IPS-15b (cell line): ENCODE measurements around the gene SCAMP5.

Experiments
- H3K27me3 ChIP-seq: one replicate; pipeline ENCODE4 v1.6.1; 2013; ENCODE audit warnings: low read length; ENCODE audit not compliant: control insufficient read depth, insufficient read depth
- H3K36me3 ChIP-seq: one replicate; pipeline ENCODE4 v1.6.1; 2013; ENCODE audit warnings: low read length; ENCODE audit not compliant: control insufficient read depth, insufficient read depth
- H3K4me1 ChIP-seq: one replicate; pipeline ENCODE4 v1.6.1; 2013; ENCODE audit warnings: mild to moderate bottlenecking, low read length; ENCODE audit not compliant: control insufficient read depth, insufficient read depth
- H3K4me3 ChIP-seq: one replicate; pipeline ENCODE4 v1.5.1; 2013; ENCODE audit warnings: low read depth, low read length
- H3K9ac ChIP-seq: one replicate; pipeline ENCODE4 v1.6.1; 2013; ENCODE audit warnings: low read depth, mild to moderate bottlenecking, low read length
- H3K9me3 ChIP-seq: one replicate; pipeline ENCODE4 v1.6.1; 2013; ENCODE audit warnings: mild to moderate bottlenecking, low read length; ENCODE audit not compliant: control insufficient read depth, insufficient read depth

SCAMP5 gene

DNA sequence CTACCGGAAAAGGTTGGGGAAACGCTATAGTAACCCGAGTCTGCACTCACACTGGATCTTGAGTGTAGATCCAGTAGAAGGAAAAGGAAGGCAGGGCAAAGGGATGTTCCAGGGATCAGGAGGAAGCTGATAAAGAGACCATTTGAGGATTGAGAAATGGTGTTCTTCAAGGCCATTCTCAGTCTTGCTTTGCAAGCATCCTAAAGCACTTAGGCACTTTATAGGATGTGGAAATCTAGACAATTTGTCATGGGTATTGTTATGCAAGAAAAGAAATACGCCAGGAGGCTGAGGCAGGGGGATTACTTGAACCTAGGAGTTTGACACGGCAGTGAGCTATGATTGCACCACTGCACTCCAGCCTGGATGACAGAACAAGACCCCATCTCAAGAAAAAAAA, 13.2 kb upstream of the SCAMP5 start:
- Histone ChIP-seq H3K4me3 (no peak overlapping the region), H3K27me3 (no peaks in the 10 kb centered on the region), H3K9ac (no peak overlapping the region), H3K4me1 (peaks cover 5% of the 10 kb centered on the region), H3K9me3 (no peaks in the 10 kb centered on the region), H3K36me3 (no peaks in the 10 kb centered on the region)

DNA sequence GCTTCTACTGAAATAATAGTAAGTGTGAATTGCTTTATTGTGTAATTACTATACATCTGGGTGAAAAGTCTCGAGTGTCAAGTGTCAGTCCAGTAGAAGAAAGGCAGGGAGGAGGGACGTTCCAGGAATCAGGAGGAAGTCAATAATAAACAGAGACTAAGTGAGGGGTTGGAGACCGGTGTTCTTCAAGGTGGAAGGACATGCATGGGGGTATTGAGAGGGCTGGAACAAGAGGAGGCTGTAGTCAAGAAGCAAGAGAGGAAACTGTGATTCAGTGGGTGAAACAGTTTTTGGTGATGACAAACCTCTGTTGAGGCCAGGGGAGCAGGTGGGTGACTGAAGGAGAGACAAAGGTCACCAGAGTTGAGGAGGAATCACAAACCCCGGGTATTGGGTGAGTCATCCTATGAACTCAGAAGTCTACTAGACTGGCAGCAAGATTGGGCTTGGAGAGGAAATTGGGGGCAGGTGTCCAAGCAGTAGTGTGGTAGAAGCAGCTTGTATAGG, 11.6 kb upstream of the SCAMP5 start:
- Histone ChIP-seq H3K27me3 (no peaks in the 10 kb centered on the region), H3K4me3 (no peak overlapping the region), H3K9ac (no peak overlapping the region), H3K9me3 (no peaks in the 10 kb centered on the region), H3K36me3 (no peaks in the 10 kb centered on the region), H3K4me1 (peaks cover 3% of the 10 kb centered on the region)

DNA sequence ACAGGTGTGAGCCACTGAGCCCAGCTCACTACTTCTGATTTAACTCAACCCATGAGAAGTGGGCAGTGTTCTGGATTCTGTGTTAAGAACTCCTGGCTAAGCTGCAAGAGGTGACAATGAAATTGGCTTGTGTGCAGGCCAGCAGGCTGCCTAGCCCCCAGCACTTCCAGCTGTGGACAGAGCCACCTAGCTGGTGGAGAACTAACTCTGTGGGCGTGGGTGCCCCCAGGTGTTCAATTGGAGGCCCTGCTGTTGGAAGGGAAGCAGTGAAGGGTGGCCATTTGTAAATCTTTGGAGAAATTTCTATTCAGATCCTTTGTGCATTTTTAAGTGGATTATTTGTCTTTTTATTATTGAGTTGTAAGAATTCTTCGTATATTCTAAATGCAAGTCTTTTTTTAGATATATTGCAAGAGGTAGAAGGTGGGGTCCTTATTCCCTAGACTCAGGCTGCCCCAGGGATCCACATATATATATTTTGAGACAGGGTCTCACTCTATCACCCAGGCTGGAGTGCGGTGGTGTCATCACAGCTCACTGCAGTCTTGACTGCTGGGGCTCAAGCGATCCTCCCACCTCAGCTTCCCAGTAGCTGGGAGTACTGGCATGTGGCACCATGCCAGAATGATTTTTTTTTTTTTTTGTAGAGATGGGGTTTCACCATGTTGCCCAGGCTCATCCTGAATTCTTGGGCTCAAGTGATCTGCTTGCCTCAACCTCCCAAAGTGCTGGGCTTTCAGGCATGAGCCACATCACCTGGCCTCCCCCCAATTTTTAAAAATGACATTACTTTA, 7.2 kb upstream of the SCAMP5 start:
- Histone ChIP-seq H3K4me1 (no peaks in the 10 kb centered on the region), H3K9me3 (no peaks in the 10 kb centered on the region), H3K27me3 (peaks cover 2% of the 10 kb centered on the region), H3K4me3 (no peak overlapping the region), H3K36me3 (no peaks in the 10 kb centered on the region), H3K9ac (no peak overlapping the region)

DNA sequence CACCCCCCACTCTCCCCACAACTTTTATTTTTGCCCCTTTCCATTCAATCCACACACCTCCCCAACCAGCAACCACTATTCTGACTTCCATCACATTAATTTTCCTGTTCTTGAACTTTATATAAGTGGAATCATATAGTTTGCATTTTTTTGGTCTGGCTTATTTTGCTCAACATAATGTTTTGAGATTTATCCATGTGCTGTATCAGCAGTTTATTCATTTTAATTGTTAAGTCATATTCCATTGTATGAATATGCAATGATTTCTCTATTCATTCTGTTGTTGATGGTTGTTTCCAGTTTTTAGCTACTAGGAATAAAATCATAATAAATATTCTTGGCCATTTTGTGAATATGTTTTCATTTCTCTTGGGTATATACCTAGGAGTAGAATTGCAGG, 5.8 kb upstream of the SCAMP5 start:
- Histone ChIP-seq H3K27me3 (peaks cover 2% of the 10 kb centered on the region), H3K9ac (no peak overlapping the region), H3K9me3 (no peaks in the 10 kb centered on the region), H3K36me3 (no peaks in the 10 kb centered on the region), H3K4me1 (no peaks in the 10 kb centered on the region), H3K4me3 (no peak overlapping the region)

DNA sequence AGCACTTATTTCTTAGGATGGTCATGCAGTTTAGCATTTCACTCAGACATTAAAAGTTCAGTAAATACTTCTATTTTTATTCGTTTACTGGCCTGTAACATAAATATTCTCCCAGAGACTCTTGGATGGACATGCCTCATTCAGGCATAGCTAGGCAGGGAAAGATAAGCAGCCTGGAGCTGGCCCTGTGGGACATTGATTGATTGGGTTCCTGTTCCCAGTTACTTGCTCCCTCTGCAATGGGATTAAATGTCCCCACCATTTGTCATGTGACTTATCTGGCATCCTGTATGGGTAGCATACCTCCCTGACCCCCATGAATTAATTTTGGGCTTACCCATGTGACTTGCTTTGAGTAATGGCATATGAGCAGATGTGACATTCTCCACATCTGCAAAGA, 2.7 kb upstream of the SCAMP5 start:
- Histone ChIP-seq H3K4me1 (peaks cover 7% of the 10 kb centered on the region), H3K9me3 (no peaks in the 10 kb centered on the region), H3K4me3 (no peak overlapping the region), H3K9ac (no peak overlapping the region), H3K27me3 (peaks cover 9% of the 10 kb centered on the region), H3K36me3 (no peaks in the 10 kb centered on the region)

DNA sequence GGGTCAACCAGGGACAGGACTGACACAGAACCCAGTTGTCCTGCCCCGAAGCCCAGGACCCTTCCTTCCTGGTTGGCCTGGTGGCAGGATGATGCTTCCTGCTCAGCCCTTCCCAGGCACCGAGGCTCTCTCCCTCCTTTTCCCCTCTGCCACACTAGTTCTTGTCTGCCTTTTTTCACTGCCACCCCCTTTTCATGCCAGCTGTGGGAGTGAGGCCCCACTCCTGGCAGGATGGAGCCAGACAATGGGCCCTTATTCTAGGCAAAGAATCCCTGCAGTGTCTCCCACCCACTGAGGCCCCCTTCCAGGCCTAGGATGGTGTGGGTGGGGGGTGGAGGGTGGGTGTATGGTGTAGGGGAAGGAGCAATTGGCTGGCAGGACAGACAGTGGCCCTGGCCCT, 1.1 kb upstream of the SCAMP5 start:
- peaks cover 6% of the 10 kb centered on the region for H3K36me3 ChIP-seq
- peaks cover 9% of the 10 kb centered on the region for H3K27me3 ChIP-seq
- H3K4me3 ChIP-seq: no peak overlapping the region
- H3K4me1 ChIP-seq: peaks cover 7% of the 10 kb centered on the region
- H3K9me3 ChIP-seq: no peaks in the 10 kb centered on the region
- H3K9ac ChIP-seq: no peak overlapping the region

DNA sequence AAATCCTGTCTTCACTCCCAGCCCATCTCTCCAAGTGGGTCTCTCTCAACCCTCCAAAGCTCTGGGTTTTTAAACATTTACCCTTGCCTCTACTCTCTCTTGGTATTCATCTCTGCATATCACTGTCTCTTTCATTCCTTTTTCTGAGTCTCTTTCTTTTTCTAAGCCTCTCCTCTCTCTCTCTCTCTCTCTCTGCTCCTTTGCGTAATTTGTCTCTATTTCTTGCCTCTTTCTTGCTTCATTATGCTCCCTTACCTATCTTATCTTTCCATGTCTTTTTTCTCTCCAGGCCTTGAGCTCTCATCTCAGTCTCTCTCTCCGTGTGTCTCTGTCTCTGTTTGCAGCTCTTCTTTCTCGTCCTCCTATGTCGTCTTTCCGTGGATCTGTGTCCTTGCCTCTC, 678 bp upstream of the SCAMP5 start:
- H3K4me1 ChIP-seq: peaks cover 7% of the 10 kb centered on the region
- peaks cover 9% of the 10 kb centered on the region for H3K27me3 ChIP-seq
- peaks cover 6% of the 10 kb centered on the region for H3K36me3 ChIP-seq
- peak overlapping the region; percentile 48 for H3K4me3 ChIP-seq
- H3K9ac ChIP-seq: peak overlapping the region; percentile 49
- H3K9me3 ChIP-seq: no peaks in the 10 kb centered on the region

DNA sequence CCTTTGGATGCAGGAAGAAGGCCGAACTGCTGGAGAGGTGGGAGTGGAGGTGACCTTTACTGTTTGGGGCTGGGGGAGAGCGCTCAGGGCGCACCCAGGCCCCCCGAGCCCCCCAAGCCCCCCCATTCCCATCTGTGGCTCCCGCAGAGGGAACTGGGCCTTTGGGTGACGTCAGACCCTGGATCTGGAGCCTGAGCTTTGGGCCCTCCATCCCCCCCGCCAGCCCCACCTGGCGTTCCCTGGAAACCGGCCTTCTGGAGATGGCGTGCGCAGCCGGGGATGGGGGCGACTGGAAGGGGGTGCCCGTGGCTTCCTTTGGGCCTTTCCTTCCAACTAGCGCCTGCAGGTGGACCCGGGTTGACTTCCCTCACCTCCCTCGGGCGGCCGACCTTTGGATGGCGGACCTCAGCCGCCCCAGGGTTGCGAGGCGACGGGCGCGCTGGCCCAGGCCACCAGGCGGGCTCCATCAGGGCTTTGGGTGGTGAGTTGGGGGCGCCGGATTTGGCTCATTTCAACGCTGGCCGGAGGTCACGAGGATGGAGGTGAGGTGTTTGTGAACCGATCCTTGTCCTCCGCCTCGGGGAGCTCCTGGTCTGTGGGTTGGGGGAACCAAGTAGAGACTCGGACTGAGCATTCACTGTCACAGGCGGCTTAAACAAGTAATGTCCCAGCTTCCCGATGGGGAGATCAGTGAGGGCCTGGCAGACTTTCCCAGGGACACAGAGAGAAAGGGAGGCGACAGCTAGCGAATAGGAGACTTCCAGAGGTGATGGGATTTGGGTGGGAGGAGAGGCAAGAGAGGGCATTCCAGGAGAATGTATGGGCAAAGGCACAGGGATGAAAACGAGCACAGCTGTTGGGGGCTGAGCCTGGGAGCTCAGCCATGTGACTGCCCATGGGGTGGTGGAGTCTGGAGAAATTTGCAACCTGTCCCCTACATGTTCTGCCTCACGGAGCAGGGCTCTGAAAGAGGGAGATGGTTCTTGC, 709 bp downstream of the SCAMP5 start:
- H3K4me1 ChIP-seq: peaks cover 7% of the 10 kb centered on the region
- H3K36me3 ChIP-seq: peaks cover 6% of the 10 kb centered on the region
- peak overlapping the region; percentile 61 for H3K9ac ChIP-seq
- H3K9me3 ChIP-seq: no peaks in the 10 kb centered on the region
- peak overlapping the region; percentile 82 for H3K4me3 ChIP-seq
- peaks cover 9% of the 10 kb centered on the region for H3K27me3 ChIP-seq

DNA sequence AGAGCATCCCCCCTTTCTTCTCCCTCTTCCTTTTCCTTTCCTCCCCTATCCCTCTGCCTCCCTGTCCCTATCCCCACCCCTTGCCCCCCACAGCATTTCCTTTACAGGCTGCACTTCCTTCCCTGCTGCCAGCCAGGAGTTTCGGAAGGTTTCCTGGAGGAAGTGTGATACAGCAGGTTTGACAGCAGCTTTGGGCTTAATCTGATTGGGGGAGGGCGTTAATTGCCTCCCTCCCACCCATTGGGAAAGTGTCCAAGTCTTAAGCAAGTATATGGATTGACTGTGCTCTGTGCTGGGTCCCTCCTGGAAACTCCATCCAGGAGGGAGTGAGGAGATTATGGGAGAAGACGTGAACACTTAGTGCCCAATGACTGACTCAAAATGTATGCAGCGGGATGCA, 1.8 kb downstream of the SCAMP5 start:
- peaks cover 6% of the 10 kb centered on the region for H3K36me3 ChIP-seq
- no peak overlapping the region for H3K9ac ChIP-seq
- peaks cover 7% of the 10 kb centered on the region for H3K4me1 ChIP-seq
- peaks cover 7% of the 10 kb centered on the region for H3K27me3 ChIP-seq
- H3K4me3 ChIP-seq: peak overlapping the region; percentile 82
- no peaks in the 10 kb centered on the region for H3K9me3 ChIP-seq

DNA sequence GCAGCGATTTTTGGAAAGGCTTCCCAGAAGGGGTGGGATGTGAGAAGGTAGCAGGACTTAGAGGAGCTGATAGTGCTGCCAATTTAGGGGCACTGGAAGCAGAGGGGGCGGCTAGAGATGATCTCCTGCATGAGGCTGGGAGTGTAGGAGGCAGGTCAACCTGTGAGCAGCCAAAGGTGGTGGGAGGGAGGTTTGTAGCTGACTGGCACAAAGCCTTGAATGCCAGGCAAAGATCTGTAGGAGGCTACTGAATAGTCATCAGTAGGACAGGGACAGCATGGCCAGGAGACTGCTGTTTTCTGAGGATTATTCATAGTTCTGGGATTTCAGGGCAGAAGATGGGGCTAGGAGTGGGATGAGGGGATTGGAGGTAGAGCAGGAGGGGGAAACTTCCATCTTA, 2.2 kb downstream of the SCAMP5 start:
- H3K27me3 ChIP-seq: peaks cover 7% of the 10 kb centered on the region
- no peaks in the 10 kb centered on the region for H3K9me3 ChIP-seq
- no peak overlapping the region for H3K4me3 ChIP-seq
- peaks cover 7% of the 10 kb centered on the region for H3K4me1 ChIP-seq
- H3K36me3 ChIP-seq: peaks cover 6% of the 10 kb centered on the region
- H3K9ac ChIP-seq: no peak overlapping the region

DNA sequence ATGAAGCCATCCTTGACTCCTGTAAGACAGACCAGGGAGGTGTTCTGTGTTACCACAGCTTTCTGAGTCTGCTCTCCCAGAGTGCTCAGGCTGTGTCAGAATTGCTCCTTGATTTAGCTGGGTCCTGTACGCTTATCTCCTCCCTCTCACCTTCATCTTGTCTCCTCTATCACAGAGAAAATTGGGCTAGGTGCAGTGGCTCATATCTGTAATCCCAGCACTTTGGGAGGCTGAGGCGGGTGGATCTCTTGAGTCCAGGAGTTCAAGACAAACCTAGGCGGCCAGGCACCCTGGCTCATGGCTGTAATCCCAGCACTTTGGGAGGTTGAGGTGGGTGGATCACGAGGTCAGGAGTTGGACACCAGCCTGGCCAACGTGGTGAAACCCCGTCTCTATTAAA, 5.9 kb downstream of the SCAMP5 start:
- Histone ChIP-seq H3K36me3 (peaks cover 6% of the 10 kb centered on the region), H3K9me3 (no peaks in the 10 kb centered on the region), H3K27me3 (peaks cover 3% of the 10 kb centered on the region), H3K4me1 (peaks cover 7% of the 10 kb centered on the region), H3K4me3 (no peak overlapping the region), H3K9ac (no peak overlapping the region)
